22Rv1 (cell line): ENCODE results near the gene MOB3B.
"Not testable (repeated sequence)": the region's sequence is repeated elsewhere in the genome, so short reads cannot be mapped to it uniquely, and the experiment has no call there.

ENCODE experiments used
- CTCF ChIP-seq: fragments of 450-650 bp; IDR thresholded peaks from 2 replicates; pipeline ENCODE4 v1.5.1; 2017; ENCODE audit warnings: mild to moderate bottlenecking
- ZFX ChIP-seq: fragments of 450-650 bp; IDR thresholded peaks from 2 replicates; pipeline ENCODE4 v1.6.1; 2017; ENCODE audit warnings: antibody characterized with exemption, borderline replicate concordance

- TF ChIP-seq CTCF, ZFX: not testable (repeated sequence)
Observed at GRCh38 chr9:27419558-27419957, 110.1 kb downstream of the MOB3B start.
